ENCODE data around the gene SLC29A2.

DNA sequence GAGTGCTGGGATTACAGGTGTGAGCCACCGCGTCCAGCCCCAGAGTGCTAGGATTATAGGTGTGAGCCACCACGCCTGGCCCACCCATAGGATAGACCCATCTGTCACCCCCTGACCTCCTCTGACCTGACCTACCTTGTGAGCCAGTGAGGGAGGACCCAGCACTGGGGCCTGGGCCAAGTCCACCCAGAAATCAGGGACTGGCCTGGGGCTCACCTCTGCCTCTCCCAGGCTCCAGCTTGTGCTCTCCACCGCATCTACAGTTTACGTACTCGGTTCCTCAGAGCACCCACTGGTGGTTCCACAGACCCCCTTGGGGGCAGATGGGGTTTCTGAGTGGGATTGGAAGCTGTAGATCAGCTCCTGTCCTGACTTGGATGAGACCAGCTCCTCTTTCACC lies 6.4 kb downstream of the SLC29A2 start:
- TF ChIP-seq, protein P1, sequence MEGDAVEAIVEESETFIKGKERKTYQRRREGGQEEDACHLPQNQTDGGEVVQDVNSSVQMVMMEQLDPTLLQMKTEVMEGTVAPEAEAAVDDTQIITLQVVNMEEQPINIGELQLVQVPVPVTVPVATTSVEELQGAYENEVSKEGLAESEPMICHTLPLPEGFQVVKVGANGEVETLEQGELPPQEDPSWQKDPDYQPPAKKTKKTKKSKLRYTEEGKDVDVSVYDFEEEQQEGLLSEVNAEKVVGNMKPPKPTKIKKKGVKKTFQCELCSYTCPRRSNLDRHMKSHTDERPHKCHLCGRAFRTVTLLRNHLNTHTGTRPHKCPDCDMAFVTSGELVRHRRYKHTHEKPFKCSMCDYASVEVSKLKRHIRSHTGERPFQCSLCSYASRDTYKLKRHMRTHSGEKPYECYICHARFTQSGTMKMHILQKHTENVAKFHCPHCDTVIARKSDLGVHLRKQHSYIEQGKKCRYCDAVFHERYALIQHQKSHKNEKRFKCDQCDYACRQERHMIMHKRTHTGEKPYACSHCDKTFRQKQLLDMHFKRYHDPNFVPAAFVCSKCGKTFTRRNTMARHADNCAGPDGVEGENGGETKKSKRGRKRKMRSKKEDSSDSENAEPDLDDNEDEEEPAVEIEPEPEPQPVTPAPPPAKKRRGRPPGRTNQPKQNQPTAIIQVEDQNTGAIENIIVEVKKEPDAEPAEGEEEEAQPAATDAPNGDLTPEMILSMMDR (IDR thresholded peaks at IDR 0.05; ENCODE audit: extremely low read depth in 1 of 2, insufficient read depth in 1 of 2, low read depth in 1 of 2, low read length in 2 of 2) = no peak
- no peak for TF ChIP-seq POLR2A (IDR thresholded peaks at IDR 0.05; ENCODE audit: low read depth, low read length)
